T-cell (primary cell): ENCODE measurements around the gene MRPL4. TPM values are rescaled to one million over a fixed set of nuclear protein-coding genes. Genes with fewer than 3 reads are reported as not detected.
A peak's percentile ranks its signal among the peaks of the same experiment; 100 is the strongest.

Experiments used
- ATAC-seq, 4 experiments: fragments of 200-7000 bp in 3 of 4; fragments of 150-1000 bp in 1 of 4; cut with Tn5 transposase; replicated peaks in 1 of 4; 1 replicate in 3 of 4; 2 replicates in 1 of 4; pipeline ENCODE4 v1.10.0; 2021; ENCODE audit warnings: moderate library complexity in 3 of 4, mild to moderate bottlenecking in 2 of 4, moderate number of reproducible peaks in 1 of 4
- CTCF ChIA-PET, 2 donors: fragments of 300-600 bp; sonication (Branson Sonifier 250); formaldehyde crosslinking; loops; one replicate each; lab custom pipeline; 2022; ENCODE audit warnings: antibody characterized with exemption in 2 of 2; lab: Charles Lee
- POLR2A ChIA-PET, 2 donors: fragments of 300-600 bp; sonication (Branson Sonifier 250); formaldehyde crosslinking; loops; one replicate each; lab custom pipeline; 2022; ENCODE audit warnings: antibody characterized with exemption in 2 of 2; lab: Charles Lee
- DNase-seq, 35 experiments: peaks; one replicate each; pipeline versions ENCODE4 v3.0.0 to v3.0.0-alpha.2; 2013 to 2023
- H3K27ac ChIP-seq: one replicate; pipeline ENCODE4 v1.5.1; 2013; ENCODE audit warnings: low read length
- H3K27me3 ChIP-seq, 2 experiments: replicated peaks in 1 of 2; 1 replicate in 1 of 2; 2 replicates in 1 of 2; pipeline versions ENCODE4 v1.6.1 to v1.7.0; 2013; ENCODE audit warnings: low read length in 1 of 2, mixed read lengths in 1 of 2; ENCODE audit not compliant: control insufficient read depth in 2 of 2, insufficient read depth in 2 of 2; ENCODE audit errors: extremely low read depth in 1 of 2
- H3K36me3 ChIP-seq, 2 donors: 1 replicate in 1 of 2; 2 replicates in 1 of 2; pipeline versions ENCODE4 v1.6.1 to v1.7.0; 2013; ENCODE audit warnings: low read length in 1 of 2; ENCODE audit not compliant: control insufficient read depth in 2 of 2, insufficient read depth in 1 of 2; ENCODE audit errors: extremely low read depth in 1 of 2
- H3K4me1 ChIP-seq, 2 experiments: 1 replicate in 1 of 2; 2 replicates in 1 of 2; pipeline versions ENCODE4 v1.6.1 to v1.7.0; 2013; ENCODE audit warnings: low read length in 2 of 2, mixed read lengths in 1 of 2; ENCODE audit not compliant: insufficient read depth in 2 of 2, control insufficient read depth in 1 of 2; ENCODE audit errors: extremely low read depth in 1 of 2
- H3K4me3 ChIP-seq, 2 donors: 1 replicate in 1 of 2; 2 replicates in 1 of 2; pipeline versions ENCODE4 v1.5.1 to v1.7.0; 2013; ENCODE audit warnings: mild to moderate bottlenecking in 2 of 2, low read length in 1 of 2, moderate library complexity in 1 of 2; ENCODE audit not compliant: control insufficient read depth in 1 of 2; ENCODE audit errors: extremely low read depth in 1 of 2
- H3K9me3 ChIP-seq: 2 replicates; pipeline ENCODE4 v1.7.0; 2013
- H3K27ac Mint-ChIP-seq, 2 donors: one replicate each; pipeline ENCODE4 v1.8.0; 2020 to 2021; ENCODE audit warnings: mild to moderate bottlenecking in 2 of 2, mixed read lengths in 2 of 2
- H3K27me3 Mint-ChIP-seq, 2 donors: one replicate each; pipeline ENCODE4 v1.8.0; 2021 to 2022; ENCODE audit warnings: mixed read lengths in 2 of 2
- H3K36me3 Mint-ChIP-seq: one replicate; pipeline ENCODE4 v1.8.0; 2021; ENCODE audit warnings: mixed read lengths
- H3K4me1 Mint-ChIP-seq, 3 donors: one replicate each; pipeline ENCODE4 v1.8.0; 2020 to 2022; ENCODE audit warnings: mixed read lengths in 3 of 3, mild to moderate bottlenecking in 1 of 3
- H3K4me3 Mint-ChIP-seq, 3 donors: one replicate each; pipeline ENCODE4 v1.8.0; 2020 to 2022; ENCODE audit warnings: mild to moderate bottlenecking in 3 of 3, mixed read lengths in 3 of 3, moderate library complexity in 3 of 3
- H3K9me3 Mint-ChIP-seq, 3 donors: one replicate each; pipeline ENCODE4 v1.8.0; 2020 to 2022; ENCODE audit warnings: mixed read lengths in 3 of 3
- whole genome bisulfite sequencing: methylation state at CpG from one replicate; pipeline ENCODE4 v1.1.5; 2013; ENCODE audit warnings: missing lambda C conversion rate; ENCODE audit not compliant: insufficient coverage; 5-methylcytosine and 5-hydroxymethylcytosine counted together
- total RNA-seq, 35 experiments: library from RNA in 6 of 35; stranded (reverse) in 6 of 35; fragments of 120-200 nt in 1 of 35; gene quantifications; one replicate each; pipeline versions ENCODE4 v1.2.1 to v1.2.4 and lab custom pipeline; 2013 to 2026

Gene MRPL4
- total RNA-seq, 5 donors from 2014 or later (not counting 1 experiment from before 2014, with no cell fraction given), result 32.9 to 56.6 (median 53.1) TPM

DNA sequence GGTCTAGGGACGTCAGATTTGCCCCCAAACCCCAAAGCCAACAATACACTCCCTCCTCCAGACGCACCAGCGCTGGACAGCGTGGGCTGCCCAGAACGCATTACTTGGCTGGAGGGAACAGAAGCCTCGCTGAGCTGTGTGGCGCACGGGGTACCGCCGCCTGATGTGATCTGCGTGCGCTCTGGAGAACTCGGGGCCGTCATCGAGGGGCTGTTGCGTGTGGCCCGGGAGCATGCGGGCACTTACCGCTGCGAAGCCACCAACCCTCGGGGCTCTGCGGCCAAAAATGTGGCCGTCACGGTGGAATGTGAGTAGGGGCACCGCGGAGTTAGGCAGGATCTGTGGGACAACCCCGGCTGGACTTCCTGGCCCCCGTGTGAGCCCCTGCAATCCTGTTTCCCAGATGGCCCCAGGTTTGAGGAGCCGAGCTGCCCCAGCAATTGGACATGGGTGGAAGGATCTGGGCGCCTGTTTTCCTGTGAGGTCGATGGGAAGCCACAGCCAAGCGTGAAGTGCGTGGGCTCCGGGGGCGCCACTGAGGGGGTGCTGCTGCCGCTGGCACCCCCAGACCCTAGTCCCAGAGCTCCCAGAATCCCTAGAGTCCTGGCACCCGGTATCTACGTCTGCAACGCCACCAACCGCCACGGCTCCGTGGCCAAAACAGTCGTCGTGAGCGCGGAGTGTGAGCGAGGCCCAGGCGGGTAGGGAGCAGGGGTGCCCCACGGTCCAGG lies 41.8 kb downstream of the MRPL4 start:
- H3K27me3 ChIP-seq, result peaks cover 13 to 78% of the 10 kb centered on the region in 2 experiments
- no peak for ATAC-seq
- ChIA-PET POLR2A (no interaction called here), CTCF (interaction anchor here in 1 of 2 donors (0.5 kb wide), 1 partner anchor 61 kb away, joined by 5 read pairs; no protein-coding TSS in a partner anchor)
- H3K27ac ChIP-seq, result no peak overlapping the region
- peak overlapping the region in 1 of 2 donors; percentile 61 for H3K27ac Mint-ChIP-seq
- peaks cover 30 to 65% of the 10 kb centered on the region in 2 donors for H3K27me3 Mint-ChIP-seq
- H3K4me1 ChIP-seq, result peaks cover 27 to 74% of the 10 kb centered on the region in 2 experiments
- no peaks in the 10 kb centered on the region for H3K9me3 Mint-ChIP-seq
- WGBS, result 29% methylated on average over 42 of the region's 49 CpGs
- H3K4me1 Mint-ChIP-seq, result peaks cover 46 to 56% (median 54%) of the 10 kb centered on the region in 3 donors
- peak overlapping the region in 1 of 3 donors; percentile 88 for H3K4me3 Mint-ChIP-seq
- no peaks in the 10 kb centered on the region for H3K36me3 ChIP-seq
- no peaks in the 10 kb centered on the region for H3K9me3 ChIP-seq
- no peak for DNase-seq
- no peak overlapping the region for H3K4me3 ChIP-seq
- no peaks in the 10 kb centered on the region for H3K36me3 Mint-ChIP-seq

GRCh38 chr19:10294368-10294697 lies 42.3 kb downstream of the MRPL4 start:
- no peaks in the 10 kb centered on the region for H3K36me3 ChIP-seq
- H3K4me3 ChIP-seq, result no peak overlapping the region
- POLR2A ChIA-PET, result no interaction called here
- Mint-ChIP-seq H3K27ac (no peak overlapping the region), H3K27me3 (peaks cover 29 to 60% of the 10 kb centered on the region in 2 donors), H3K9me3 (no peaks in the 10 kb centered on the region), H3K4me3 (peak overlapping the region in 1 of 3 donors; percentile 88), H3K36me3 (no peaks in the 10 kb centered on the region), H3K4me1 (peaks cover 41 to 51% (median 48%) of the 10 kb centered on the region in 3 donors)
- no peaks in the 10 kb centered on the region for H3K9me3 ChIP-seq
- no peak for DNase-seq
- peaks cover 23 to 69% of the 10 kb centered on the region in 2 experiments for H3K4me1 ChIP-seq
- CTCF ChIA-PET, result no interaction called here
- H3K27me3 ChIP-seq, result peaks cover 13 to 72% of the 10 kb centered on the region in 2 experiments
- no peak for ATAC-seq
- no peak overlapping the region for H3K27ac ChIP-seq
- WGBS, result 24% methylated on average over 18 of the region's 25 CpGs

GRCh38 chr19:10295305-10295846 lies 43.4 kb downstream of the MRPL4 start:
- ChIA-PET POLR2A (no interaction called here), CTCF (no interaction called here)
- Mint-ChIP-seq H3K4me1 (peaks cover 34 to 45% (median 42%) of the 10 kb centered on the region in 3 donors), H3K9me3 (no peaks in the 10 kb centered on the region), H3K27me3 (peaks cover 31 to 53% of the 10 kb centered on the region in 2 donors), H3K36me3 (no peaks in the 10 kb centered on the region), H3K4me3 (peak overlapping the region; percentile 76 to 88 (median 79)), H3K27ac (peak overlapping the region; percentile 52 to 55)
- peak overlapping the region; percentile 48 to 61 for H3K4me3 ChIP-seq
- H3K36me3 ChIP-seq, result no peaks in the 10 kb centered on the region
- 2% methylated on average over 47 of the region's 48 CpGs for WGBS
- ATAC-seq (peak; percentile 69 to 78 (median 70)), DNase-seq (peak in 34 of 35 experiments; percentile 46 to 83 (median 64))
- peaks cover 11 to 62% of the 10 kb centered on the region in 2 experiments for H3K27me3 ChIP-seq
- peaks cover 17 to 58% of the 10 kb centered on the region in 2 experiments for H3K4me1 ChIP-seq
- H3K27ac ChIP-seq, result no peak overlapping the region
- no peaks in the 10 kb centered on the region for H3K9me3 ChIP-seq

- Mint-ChIP-seq H3K4me3 (peak overlapping the region; percentile 76 to 88 (median 79)), H3K27ac (peak overlapping the region; percentile 52 to 55), H3K4me1 (peaks cover 28 to 39% (median 36%) of the 10 kb centered on the region in 3 donors), H3K36me3 (no peaks in the 10 kb centered on the region), H3K9me3 (no peaks in the 10 kb centered on the region), H3K27me3 (peaks cover 26 to 47% of the 10 kb centered on the region in 2 donors)
- ATAC-seq (no peak), DNase-seq (no peak)
- Histone ChIP-seq H3K9me3 (no peaks in the 10 kb centered on the region), H3K4me3 (peak overlapping the region; percentile 48 to 61), H3K27ac (no peak overlapping the region), H3K27me3 (peaks cover 9 to 56% of the 10 kb centered on the region in 2 experiments), H3K36me3 (no peaks in the 10 kb centered on the region), H3K4me1 (peaks cover 16 to 52% of the 10 kb centered on the region in 2 experiments)
- ChIA-PET CTCF (interaction anchor here in 1 of 2 donors (0.6 kb wide), 1 partner anchor 62 kb away, joined by 9 read pairs; no protein-coding TSS in a partner anchor), POLR2A (no interaction called here)
- WGBS, result 17% methylated on average over 37 of the region's 58 CpGs
These were observed 44.0 kb downstream of the MRPL4 start for GRCh38 chr19:10295847-10296591.

- H3K36me3 ChIP-seq, result no peaks in the 10 kb centered on the region
- 47% methylated on average over 10 of the region's 14 CpGs for WGBS
- Mint-ChIP-seq H3K9me3 (no peaks in the 10 kb centered on the region), H3K36me3 (no peaks in the 10 kb centered on the region), H3K4me3 (no peak overlapping the region), H3K4me1 (peaks cover 7 to 12% (median 8%) of the 10 kb centered on the region in 3 donors), H3K27me3 (peaks cover 10 to 11% of the 10 kb centered on the region in 2 donors), H3K27ac (no peak overlapping the region)
- CTCF ChIA-PET, result no interaction called here
- H3K27ac ChIP-seq, result no peak overlapping the region
- no peaks in the 10 kb centered on the region for H3K9me3 ChIP-seq
- H3K27me3 ChIP-seq, result peaks cover 3 to 22% of the 10 kb centered on the region in 2 experiments
- H3K4me3 ChIP-seq, result no peak overlapping the region
- ATAC-seq (no peak), DNase-seq (no peak)
- POLR2A ChIA-PET, result no interaction called here
- peaks cover 6 to 14% of the 10 kb centered on the region in 2 experiments for H3K4me1 ChIP-seq
These were observed 47.8 kb downstream of the MRPL4 start for GRCh38 chr19:10299545-10300458.
